Activated T-cell treated with anti-CD3 and anti-CD28 coated beads, Interleukin-2, amount 50 U/mL, for 24 hours (primary cell): Measurements from ENCODE around the gene GPX7.
A peak's percentile ranks its signal among the peaks of the same experiment; 100 is the strongest.

Experiments
- DNase-seq: peaks from one replicate; pipeline ENCODE4 v3.0.0-alpha.2; 2020
- H3K27ac Mint-ChIP-seq: 2 replicates; pipeline ENCODE4 v1.8.0; 2020; ENCODE audit warnings: mild to moderate bottlenecking, mixed read lengths
- H3K27me3 Mint-ChIP-seq: 2 replicates; pipeline ENCODE4 v1.8.0; 2020; ENCODE audit warnings: mixed read lengths
- H3K36me3 Mint-ChIP-seq: 2 replicates; pipeline ENCODE4 v1.8.0; 2020; ENCODE audit warnings: low read depth, mixed read lengths
- H3K4me1 Mint-ChIP-seq: 2 replicates; pipeline ENCODE4 v1.8.0; 2020; ENCODE audit warnings: low read depth, mixed read lengths
- H3K4me3 Mint-ChIP-seq: 2 replicates; pipeline ENCODE4 v1.8.0; 2020; ENCODE audit warnings: mild to moderate bottlenecking, moderate library complexity, mixed read lengths
- H3K9me3 Mint-ChIP-seq: 2 replicates; pipeline ENCODE4 v1.8.0; 2020; ENCODE audit warnings: mixed read lengths

The GPX7 gene

GRCh38 chr1:52600533-52601179 is 1.5 kb upstream of the GPX7 start:
- peaks cover 2% of the 10 kb centered on the region for H3K9me3 Mint-ChIP-seq
- DNase-seq, result no peak
- H3K27ac Mint-ChIP-seq, result peak overlapping the region; percentile 8
- no peaks in the 10 kb centered on the region for H3K27me3 Mint-ChIP-seq
- H3K4me1 Mint-ChIP-seq, result peaks cover 40% of the 10 kb centered on the region
- no peak overlapping the region for H3K4me3 Mint-ChIP-seq
- H3K36me3 Mint-ChIP-seq, result peaks cover 27% of the 10 kb centered on the region

DNA sequence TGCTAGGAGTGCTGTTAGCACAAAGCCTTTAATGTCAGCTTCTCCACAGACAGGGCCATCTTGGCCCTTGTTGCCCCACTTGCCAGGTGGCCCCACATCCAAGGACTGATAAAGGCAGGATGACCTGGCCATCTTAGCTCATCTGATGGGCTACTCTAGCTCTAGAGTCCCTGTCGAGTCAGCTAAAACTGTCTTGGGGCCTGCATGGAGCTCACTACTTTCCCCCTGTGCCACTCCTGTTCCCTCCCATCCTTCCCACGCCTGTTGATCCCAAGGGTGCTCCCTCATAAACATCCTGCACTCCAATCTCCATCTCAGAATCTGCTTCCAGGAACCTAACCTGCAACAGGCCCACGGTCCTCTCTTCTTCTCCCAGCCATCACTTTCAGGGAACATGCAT is 652 bp upstream of the GPX7 start:
- H3K9me3 Mint-ChIP-seq, result peaks cover 2% of the 10 kb centered on the region
- peaks cover 35% of the 10 kb centered on the region for H3K36me3 Mint-ChIP-seq
- peaks cover 46% of the 10 kb centered on the region for H3K4me1 Mint-ChIP-seq
- peak overlapping the region; percentile 80 for H3K4me3 Mint-ChIP-seq
- H3K27me3 Mint-ChIP-seq, result no peaks in the 10 kb centered on the region
- H3K27ac Mint-ChIP-seq, result peak overlapping the region; percentile 93
- DNase-seq, result peak; percentile 41

GRCh38 chr1:52602856-52603600 is 857 bp downstream of the GPX7 start:
- H3K9me3 Mint-ChIP-seq, result peaks cover 2% of the 10 kb centered on the region
- H3K36me3 Mint-ChIP-seq, result peaks cover 51% of the 10 kb centered on the region
- H3K27ac Mint-ChIP-seq, result peak overlapping the region; percentile 96
- H3K4me3 Mint-ChIP-seq, result peak overlapping the region; percentile 88
- peak; percentile 69 for DNase-seq
- H3K4me1 Mint-ChIP-seq, result peaks cover 46% of the 10 kb centered on the region
- H3K27me3 Mint-ChIP-seq, result no peaks in the 10 kb centered on the region

DNA sequence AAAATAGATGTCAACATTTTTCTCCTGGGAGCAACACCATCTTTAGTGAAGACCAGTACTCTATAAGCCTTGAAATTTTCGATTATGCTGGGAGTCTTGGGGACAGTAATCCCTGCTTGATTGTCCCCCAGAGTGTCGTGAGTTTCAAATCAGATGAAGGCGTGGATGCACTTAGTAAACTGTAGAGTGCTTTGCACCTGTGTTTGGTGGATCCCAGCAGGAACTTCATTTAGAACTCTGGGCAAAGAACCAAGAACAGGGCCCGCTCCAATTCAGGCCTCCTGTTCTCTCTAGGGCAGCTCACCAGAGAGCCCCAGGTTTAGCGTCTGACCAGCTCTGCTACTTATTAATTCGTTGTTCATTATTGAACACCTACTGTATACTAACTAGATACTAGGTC is 1.5 kb downstream of the GPX7 start:
- peaks cover 57% of the 10 kb centered on the region for H3K36me3 Mint-ChIP-seq
- H3K9me3 Mint-ChIP-seq, result peaks cover 2% of the 10 kb centered on the region
- peak overlapping the region; percentile 96 for H3K27ac Mint-ChIP-seq
- no peaks in the 10 kb centered on the region for H3K27me3 Mint-ChIP-seq
- DNase-seq, result no peak
- peaks cover 46% of the 10 kb centered on the region for H3K4me1 Mint-ChIP-seq
- peak overlapping the region; percentile 88 for H3K4me3 Mint-ChIP-seq

DNA sequence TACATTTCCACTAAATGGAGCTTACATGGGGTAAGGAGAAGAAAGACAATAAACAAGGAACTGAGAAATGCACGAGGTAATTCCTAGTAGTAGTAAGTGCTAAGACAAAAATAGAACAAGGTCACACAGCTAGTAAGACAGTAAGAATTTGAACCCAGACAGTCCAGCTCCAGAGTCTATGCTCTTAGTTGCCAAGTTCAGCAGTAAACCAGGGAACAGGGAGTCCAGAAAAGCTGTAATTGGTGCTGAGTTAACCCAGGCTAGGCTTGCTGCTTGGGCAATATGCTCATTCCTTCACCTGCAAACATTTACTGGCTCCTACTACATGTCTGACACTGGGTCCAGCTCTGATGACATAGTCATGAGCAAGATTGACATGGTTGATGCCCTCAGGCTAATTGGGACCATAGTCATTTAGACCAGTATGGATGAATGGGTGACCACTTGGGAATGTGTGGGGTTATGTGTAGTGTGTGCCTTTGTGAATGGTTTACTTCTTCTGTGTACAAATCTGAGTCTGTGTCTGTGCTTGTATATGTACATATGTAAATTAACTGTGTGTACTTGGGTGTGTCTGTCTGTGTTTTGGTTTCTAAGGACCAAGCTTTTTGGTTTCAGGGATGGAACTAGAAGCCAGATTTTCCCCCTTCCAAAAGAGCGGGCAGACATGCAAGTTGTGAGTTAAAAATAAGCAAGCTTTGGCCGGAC is 2.0 kb downstream of the GPX7 start:
- peaks cover 61% of the 10 kb centered on the region for H3K36me3 Mint-ChIP-seq
- H3K27ac Mint-ChIP-seq, result peak overlapping the region; percentile 96
- no peak for DNase-seq
- peaks cover 46% of the 10 kb centered on the region for H3K4me1 Mint-ChIP-seq
- no peaks in the 10 kb centered on the region for H3K27me3 Mint-ChIP-seq
- H3K4me3 Mint-ChIP-seq, result peak overlapping the region; percentile 88
- H3K9me3 Mint-ChIP-seq, result no peaks in the 10 kb centered on the region

DNA sequence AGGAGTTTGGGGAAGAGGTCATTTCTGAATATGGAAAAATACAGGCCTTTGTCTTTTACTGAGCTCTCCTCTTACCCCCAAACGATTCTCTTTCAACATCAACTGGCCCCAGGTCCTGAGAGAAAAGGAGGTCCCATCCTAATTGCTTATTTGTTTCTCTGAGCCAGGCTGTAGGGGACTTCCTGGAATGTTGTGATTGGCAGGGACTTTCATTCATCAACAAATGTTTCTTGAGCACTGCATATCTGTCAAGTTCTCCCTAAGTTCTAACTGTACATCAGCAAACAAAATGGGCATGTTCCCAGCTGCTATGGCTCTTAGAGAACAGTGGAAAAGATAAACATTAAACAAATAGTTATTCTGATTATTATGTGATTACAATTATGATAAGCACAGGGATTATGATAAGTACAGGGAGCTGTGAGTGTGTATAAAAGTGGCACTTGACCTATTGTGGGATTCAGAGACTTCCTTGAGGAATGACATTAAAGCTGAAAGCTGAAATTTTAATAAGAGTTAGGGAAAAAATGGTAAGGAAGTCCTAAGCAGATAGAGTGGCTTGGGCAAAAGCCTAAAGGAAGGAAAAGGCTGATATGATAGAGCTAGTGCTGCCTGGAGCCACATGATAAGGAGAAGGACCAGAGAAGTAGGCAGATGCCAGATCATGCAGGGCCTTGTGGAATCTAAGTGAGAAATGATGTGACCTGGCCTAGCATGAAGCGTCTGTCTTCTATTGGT is 11.6 kb downstream of the GPX7 start:
- Mint-ChIP-seq H3K27me3 (no peaks in the 10 kb centered on the region), H3K27ac (peak overlapping the region; percentile 23), H3K9me3 (no peaks in the 10 kb centered on the region), H3K4me3 (no peak overlapping the region), H3K36me3 (peaks cover 14% of the 10 kb centered on the region), H3K4me1 (peaks cover 15% of the 10 kb centered on the region)
- DNase-seq, result no peak

- Mint-ChIP-seq H3K4me1 (peaks cover 15% of the 10 kb centered on the region), H3K27me3 (no peaks in the 10 kb centered on the region), H3K9me3 (no peaks in the 10 kb centered on the region), H3K36me3 (peaks cover 14% of the 10 kb centered on the region), H3K4me3 (no peak overlapping the region), H3K27ac (no peak overlapping the region)
- DNase-seq, result no peak
These were observed 12.5 kb downstream of the GPX7 start for GRCh38 chr1:52614671-52615070.

DNA sequence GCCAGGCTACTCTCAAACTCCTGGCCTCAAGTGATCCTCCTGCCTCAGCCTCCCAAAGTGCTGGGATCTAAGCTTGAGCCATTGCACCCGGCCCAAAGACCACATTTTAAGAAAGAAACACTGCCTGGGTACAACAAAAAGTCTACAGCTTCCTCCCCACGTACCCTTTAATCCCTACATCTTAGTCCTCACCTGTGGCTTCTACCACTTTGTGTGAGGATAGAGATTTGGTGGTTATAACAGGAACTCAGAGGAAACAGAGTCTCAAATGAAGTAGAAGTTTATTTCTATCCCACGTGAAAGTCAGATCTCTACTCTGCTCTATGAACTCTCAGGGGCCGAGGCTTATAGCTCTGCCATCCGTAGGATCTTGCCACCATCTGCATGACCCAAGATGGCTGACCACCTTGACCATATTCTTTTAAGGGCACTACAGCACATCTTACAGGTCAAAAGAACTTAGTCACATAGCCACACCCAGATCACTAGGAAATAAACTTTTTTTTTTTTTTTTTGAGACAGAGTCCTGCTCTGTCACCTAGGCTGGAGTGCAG is 13.4 kb downstream of the GPX7 start:
- DNase-seq, result no peak
- Mint-ChIP-seq H3K9me3 (no peaks in the 10 kb centered on the region), H3K36me3 (peaks cover 8% of the 10 kb centered on the region), H3K4me1 (peaks cover 15% of the 10 kb centered on the region), H3K27ac (no peak overlapping the region), H3K27me3 (no peaks in the 10 kb centered on the region), H3K4me3 (no peak overlapping the region)

DNA sequence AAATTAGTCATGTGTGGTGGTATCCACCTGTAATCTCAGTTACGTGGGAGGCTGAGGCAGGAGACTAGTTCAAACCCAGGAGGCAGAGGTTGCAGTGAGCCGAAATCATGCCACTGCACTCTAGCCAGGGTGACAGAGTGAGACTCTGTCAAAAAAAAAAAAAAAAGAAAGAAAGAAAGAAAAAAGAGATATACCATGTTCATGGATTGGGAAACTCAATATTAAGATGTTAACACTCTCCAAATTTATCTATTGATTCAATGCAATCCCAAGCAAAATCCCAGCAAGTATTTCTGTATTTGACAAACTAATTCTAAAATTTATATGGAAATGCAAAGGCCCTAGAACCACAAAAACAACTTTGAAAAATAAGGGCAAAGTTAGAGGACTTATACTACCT is 19.8 kb downstream of the GPX7 start:
- no peak overlapping the region for H3K27ac Mint-ChIP-seq
- no peaks in the 10 kb centered on the region for H3K9me3 Mint-ChIP-seq

GRCh38 chr1:52623812-52624211 is 21.6 kb downstream of the GPX7 start:
- DNase-seq, result no peak
- Mint-ChIP-seq H3K4me1 (peaks cover 6% of the 10 kb centered on the region), H3K27me3 (no peaks in the 10 kb centered on the region), H3K4me3 (no peak overlapping the region), H3K9me3 (no peaks in the 10 kb centered on the region), H3K27ac (no peak overlapping the region), H3K36me3 (peaks cover 9% of the 10 kb centered on the region)

More for the DNA sequence above, 19.8 kb downstream of the GPX7 start:
- Mint-ChIP-seq H3K4me3 (no peak overlapping the region), H3K27me3 (no peaks in the 10 kb centered on the region), H3K4me1 (peaks cover 3% of the 10 kb centered on the region), H3K36me3 (peaks cover 9% of the 10 kb centered on the region)
- no peak for DNase-seq

DNA sequence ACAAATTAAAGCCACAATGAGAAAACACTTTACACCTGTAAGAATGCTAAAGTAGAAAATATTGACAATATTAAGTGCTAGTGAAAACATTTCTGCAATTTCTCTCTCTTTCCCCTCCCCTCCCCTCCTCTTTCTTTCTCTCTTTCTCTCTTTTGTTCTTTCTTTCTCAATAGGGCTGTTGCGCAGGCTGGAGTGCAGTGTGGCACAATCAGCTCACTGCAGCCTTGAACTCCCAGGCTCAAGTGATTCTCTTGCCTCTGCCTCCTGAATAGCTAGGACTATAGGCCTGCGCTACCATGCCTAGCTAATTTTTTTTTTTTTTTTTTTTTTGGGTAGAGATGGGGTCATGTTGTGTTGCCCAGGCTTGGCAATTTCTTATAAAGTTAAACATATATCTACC is 24.9 kb downstream of the GPX7 start:
- Mint-ChIP-seq H3K27ac (no peak overlapping the region), H3K27me3 (no peaks in the 10 kb centered on the region), H3K36me3 (peaks cover 6% of the 10 kb centered on the region), H3K4me1 (peaks cover 22% of the 10 kb centered on the region), H3K4me3 (no peak overlapping the region), H3K9me3 (no peaks in the 10 kb centered on the region)
- no peak for DNase-seq

GRCh38 chr1:52628614-52629324 is 26.6 kb downstream of the GPX7 start:
- Mint-ChIP-seq H3K4me1 (peaks cover 31% of the 10 kb centered on the region), H3K27me3 (no peaks in the 10 kb centered on the region), H3K9me3 (no peaks in the 10 kb centered on the region), H3K36me3 (peaks cover 5% of the 10 kb centered on the region), H3K27ac (no peak overlapping the region), H3K4me3 (no peak overlapping the region)
- DNase-seq, result no peak

GRCh38 chr1:52629325-52629643 is 27.1 kb downstream of the GPX7 start:
- Mint-ChIP-seq H3K36me3 (peaks cover 3% of the 10 kb centered on the region), H3K4me1 (peaks cover 36% of the 10 kb centered on the region), H3K4me3 (no peak overlapping the region), H3K27ac (no peak overlapping the region), H3K27me3 (no peaks in the 10 kb centered on the region), H3K9me3 (no peaks in the 10 kb centered on the region)
- DNase-seq, result no peak

DNA sequence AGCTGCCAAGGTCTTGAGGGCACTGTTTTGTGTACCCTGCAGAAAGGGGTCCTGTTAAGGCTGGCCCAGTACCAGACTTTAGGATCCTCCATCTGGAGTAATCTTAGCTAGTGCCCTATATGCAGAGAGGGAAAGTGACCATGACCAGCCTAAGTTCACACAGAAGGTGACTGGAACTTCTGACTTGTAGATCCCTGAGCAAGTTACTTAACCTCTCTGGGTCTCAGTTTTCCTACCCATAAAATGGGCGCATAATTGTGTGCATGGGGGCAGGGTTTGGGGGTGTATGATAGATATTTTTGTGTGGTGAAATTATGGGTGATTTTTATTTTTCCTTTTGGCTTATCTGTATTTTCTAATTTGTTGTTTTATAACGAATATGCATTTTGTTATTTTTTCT is 27.5 kb downstream of the GPX7 start:
- no peaks in the 10 kb centered on the region for H3K27me3 Mint-ChIP-seq
- H3K9me3 Mint-ChIP-seq, result peaks cover 1% of the 10 kb centered on the region
- H3K27ac Mint-ChIP-seq, result no peak overlapping the region
- peaks cover 3% of the 10 kb centered on the region for H3K36me3 Mint-ChIP-seq
- H3K4me1 Mint-ChIP-seq, result peaks cover 40% of the 10 kb centered on the region
- no peak for DNase-seq
- H3K4me3 Mint-ChIP-seq, result no peak overlapping the region
